SK-N-SH (cell line): Measurements from ENCODE around the gene GPR87. TPM values are rescaled to one million over a fixed set of nuclear protein-coding genes. Genes with fewer than 3 reads are reported as not detected.

ENCODE experiments used
- CTCF ChIA-PET: fragments of 300-600, 350-600 bp; formaldehyde crosslinking; extraction: SDS; loops from one replicate; lab custom pipeline; 2021; lab: Yijun Ruan, JAX
- POLR2A ChIA-PET: fragments of 350-600 bp; sonication (Branson Sonifier 250); formaldehyde crosslinking; extraction: SDS; loops from one replicate; lab custom pipeline; 2020; ENCODE audit warnings: antibody characterized with exemption, inconsistent platforms; lab: Yijun Ruan, JAX
- DNase-seq: peaks from one replicate; pipeline ENCODE4 v3.0.0; 2012
- H2AFZ ChIP-seq: fragments of 200-600 bp; sonication (generic); 2 replicates; pipeline ENCODE4 v1.8.1; 2016; ENCODE audit warnings: antibody characterized with exemption, mild to moderate bottlenecking, low read depth
- H3F3A ChIP-seq: fragments of 200-600 bp; sonication (generic); replicated peaks from 2 replicates; pipeline ENCODE3; 2016; ENCODE audit warnings: antibody characterized with exemption, mild to moderate bottlenecking; ENCODE audit not compliant: insufficient read depth
- H3K27ac ChIP-seq, 2 experiments: fragments of 200-500 bp in 1 of 2; fragments of 200-600 bp in 1 of 2; sonication (Bioruptor generic) in 1 of 2; sonication (generic), shearing (Covaris generic) in 1 of 2; 2 replicates each; pipeline versions ENCODE4 v1.5.1 to v1.6.1; 2014 to 2016; ENCODE audit warnings: low read depth in 2 of 2, inconsistent platforms in 1 of 2, low read length in 1 of 2, mild to moderate bottlenecking in 1 of 2, mixed read lengths in 1 of 2
- H3K27me3 ChIP-seq: fragments of 200-600 bp; sonication (generic), shearing (Covaris generic); 2 replicates; pipeline ENCODE4 v1.6.1; 2016; ENCODE audit warnings: mixed run types; ENCODE audit not compliant: insufficient read depth
- H3K36me3 ChIP-seq, 2 experiments: fragments of 200-500 bp in 1 of 2; fragments of 200-600 bp in 1 of 2; sonication (Bioruptor generic) in 1 of 2; sonication (generic) in 1 of 2; replicated peaks in 1 of 2; 2 replicates each; pipeline versions ENCODE3 to v1.5.1; 2014 to 2016; ENCODE audit warnings: low read length in 1 of 2, mild to moderate bottlenecking in 1 of 2; ENCODE audit not compliant: insufficient read depth in 2 of 2, control insufficient read depth in 1 of 2
- H3K4me1 ChIP-seq, 2 experiments: fragments of 200-500 bp in 1 of 2; fragments of 200-600 bp in 1 of 2; sonication (Bioruptor generic) in 1 of 2; sonication (generic), shearing (Covaris generic) in 1 of 2; 2 replicates each; pipeline versions ENCODE4 v1.5.1 to v1.6.1; 2014 to 2016; ENCODE audit warnings: low read depth in 1 of 2, low read length in 1 of 2, mixed run types in 1 of 2; ENCODE audit not compliant: insufficient read depth in 2 of 2, control insufficient read depth in 1 of 2
- H3K4me2 ChIP-seq: fragments of 200-600 bp; sonication (generic), shearing (Covaris generic); 2 replicates; pipeline ENCODE4 v1.6.1; 2017; ENCODE audit warnings: mixed run types
- H3K4me3 ChIP-seq, 2 experiments: fragments of 200-500 bp in 1 of 2; fragments of 200-600 bp in 1 of 2; sonication (Bioruptor generic) in 1 of 2; sonication (generic), shearing (Covaris generic) in 1 of 2; 2 replicates each; pipeline versions ENCODE4 v1.5.1 to v1.8.1; 2014 to 2016; ENCODE audit warnings: low read depth in 2 of 2, inconsistent platforms in 1 of 2, low read length in 1 of 2, mild to moderate bottlenecking in 1 of 2, mixed read lengths in 1 of 2, moderate library complexity in 1 of 2
- H3K79me2 ChIP-seq: fragments of 200-600 bp; sonication (generic); 2 replicates; pipeline ENCODE4 v1.8.1; 2017; ENCODE audit warnings: mild to moderate bottlenecking; ENCODE audit not compliant: insufficient read depth
- H3K9ac ChIP-seq: fragments of 200-600 bp; sonication (generic); 2 replicates; pipeline ENCODE4 v1.6.1; 2017; ENCODE audit warnings: mixed run types
- H3K9me2 ChIP-seq: fragments of 200-600 bp; sonication (generic); 2 replicates; pipeline ENCODE4 v1.6.1; 2017; ENCODE audit warnings: mixed run types
- H3K9me3 ChIP-seq: fragments of 200-600 bp; sonication (generic); 2 replicates; pipeline ENCODE4 v1.6.1; 2017; ENCODE audit warnings: mixed run types, mild to moderate bottlenecking, moderate library complexity
- H4K20me1 ChIP-seq: fragments of 200-600 bp; sonication (generic); 2 replicates; pipeline ENCODE4 v1.6.1; 2017; ENCODE audit warnings: mild to moderate bottlenecking, mixed run types; ENCODE audit not compliant: insufficient read depth
- CHD2 ChIP-seq: fragments of 150-350 bp; IDR thresholded peaks from 2 replicates; pipeline ENCODE4 v1.6.1; 2018; ENCODE audit warnings: low read length; ENCODE audit not compliant: partially characterized antibody
- CTCF ChIP-seq: fragments of 200-600 bp; sonication (generic); IDR thresholded peaks from 2 replicates; pipeline ENCODE4 v1.6.1; 2017; ENCODE audit warnings: antibody characterized with exemption, mild to moderate bottlenecking, moderate library complexity
- ELF1 ChIP-seq: IDR thresholded peaks from 2 replicates; pipeline ENCODE4 v1.4.0; 2012
- EP300 ChIP-seq, 2 experiments: IDR thresholded peaks; 2 replicates each; pipeline versions ENCODE4 v1.4.0 to v1.6.1; 2012; ENCODE audit warnings: borderline replicate concordance in 1 of 2, low read depth in 1 of 2, low read length in 1 of 2
- FOXJ3 ChIP-seq: sonication (generic); formaldehyde crosslinking; IDR thresholded peaks from 2 replicates; pipeline ENCODE4 v1.5.1; 2020; ENCODE audit warnings: mild to moderate bottlenecking, missing genetic modification reagents
- GABPA ChIP-seq: IDR thresholded peaks from 2 replicates; pipeline ENCODE4 v1.4.0; 2012; ENCODE audit warnings: low read depth, mild to moderate bottlenecking
- GATA2 ChIP-seq: sonication (generic); formaldehyde crosslinking; IDR thresholded peaks from 2 replicates; pipeline ENCODE4 v1.5.0; 2020; ENCODE audit warnings: mild to moderate bottlenecking, missing genetic modification reagents
- JUND ChIP-seq: IDR thresholded peaks from 2 replicates; pipeline ENCODE4 v1.4.0; 2012
- MEF2A ChIP-seq: IDR thresholded peaks from 2 replicates; pipeline ENCODE4 v1.4.0; 2012; ENCODE audit warnings: low read depth, borderline replicate concordance
- NRF1 ChIP-seq: IDR thresholded peaks from 2 replicates; pipeline ENCODE4 v1.6.1; 2012; ENCODE audit warnings: low read depth, mild to moderate bottlenecking, low read length
- POLR2AphosphoS5 ChIP-seq: IDR thresholded peaks from 2 replicates; pipeline ENCODE4 v1.6.1; 2012; ENCODE audit warnings: low read depth, low read length
- RAD21 ChIP-seq: IDR thresholded peaks from 2 replicates; pipeline ENCODE4 v1.6.1; 2012; ENCODE audit warnings: mild to moderate bottlenecking, low read length
- RCOR1 ChIP-seq: fragments of 150-350 bp; IDR thresholded peaks from 2 replicates; pipeline ENCODE4 v1.6.1; 2017; ENCODE audit warnings: antibody characterized with exemption, low read length
- RFX5 ChIP-seq: IDR thresholded peaks from 2 replicates; pipeline ENCODE4 v1.6.1; 2012; ENCODE audit warnings: mild to moderate bottlenecking, improper control_type of control experiment, low read length
- RXRA ChIP-seq: IDR thresholded peaks from 2 replicates; pipeline ENCODE4 v1.4.0; 2012; ENCODE audit warnings: low read depth, mild to moderate bottlenecking, borderline replicate concordance
- SMC3 ChIP-seq: IDR thresholded peaks from 2 replicates; pipeline ENCODE4 v1.6.1; 2012; ENCODE audit warnings: low read depth, low read length, improper control_type of control experiment
- TAF1 ChIP-seq: IDR thresholded peaks from 2 replicates; pipeline ENCODE4 v1.6.1; 2012; ENCODE audit warnings: low read depth, mild to moderate bottlenecking, low read length, moderate library complexity, borderline replicate concordance
- TCF12 ChIP-seq: IDR thresholded peaks from 2 replicates; pipeline ENCODE4 v1.4.0; 2012
- TEAD4 ChIP-seq: IDR thresholded peaks from 2 replicates; pipeline ENCODE4 v1.4.0; 2012; ENCODE audit warnings: mild to moderate bottlenecking, borderline replicate concordance; ENCODE audit not compliant: insufficient read depth
- USF1 ChIP-seq: IDR thresholded peaks from 2 replicates; pipeline ENCODE4 v1.4.0; 2012; ENCODE audit warnings: low read depth, borderline replicate concordance
- USF2 ChIP-seq: fragments of 150-350 bp; IDR thresholded peaks from 2 replicates; pipeline ENCODE4 v1.6.1; 2017; ENCODE audit warnings: antibody characterized with exemption, low read length, low read depth, borderline replicate concordance
- YY1 ChIP-seq: IDR thresholded peaks from 2 replicates; pipeline ENCODE4 v1.4.0; 2012; ENCODE audit warnings: low read depth, mild to moderate bottlenecking
- ZBTB33 ChIP-seq: IDR thresholded peaks from 2 replicates; pipeline ENCODE4 v1.4.0; 2012; ENCODE audit warnings: low read depth, borderline replicate concordance
- WGBS: methylation state at CpG from one replicate; pipeline ENCODE4 v1.1.6; 2017; ENCODE audit warnings: low lambda C conversion rate; 5-methylcytosine and 5-hydroxymethylcytosine counted together
- polyA plus RNA-seq, 3 experiments: library from polyadenylated mRNA; depleted of rRNA; stranded (reverse); fragments of >200 nt; gene quantifications; 2 replicates each; pipeline ENCODE4 v1.2.3, GENCODE V29; 2012
- TF ChIP-seq, protein P1 (sequence below): IDR thresholded peaks from 2 replicates; pipeline ENCODE4 v1.6.1; 2012; ENCODE audit warnings: mild to moderate bottlenecking, low read depth, low read length, moderate library complexity
- TF ChIP-seq, protein P2 (sequence below): IDR thresholded peaks from 2 replicates; pipeline ENCODE4 v1.4.0; 2012; ENCODE audit warnings: low read depth

The GPR87 gene
- polyA plus RNA-seq, 1 of the 3 experiments (the other 2 are of a cell fraction) = 2.3 TPM

- TF ChIP-seq MEF2A (no peak), CHD2 (no peak), TEAD4 (no peak), NRF1 (no peak), ELF1 (no peak), POLR2AphosphoS5 (no peak), SMC3 (no peak), RFX5 (no peak), RAD21 (no peak), CTCF (no peak)
Observed at GRCh38 chr3:151281671-151282324, 34.8 kb downstream of the GPR87 start (continued).

GRCh38 chr3:151278230-151278629 lies 38.4 kb downstream of the GPR87 start, which contains the start of gene P2RY14:
Gene P2RY14, minus strand, starts transcription at chr3:151278542. Its CDS starts 64,226 bp downstream, at chr3:151214316.
- H3K4me3 ChIP-seq = no peak within 1 kb of the TSS
- no peaks in the 10 kb centered on the region for H3F3A ChIP-seq
- H3K27ac ChIP-seq = no peak within 1 kb of the TSS
- ChIA-PET CTCF (interaction anchor here (7.0 to 9.0 kb wide), 2 partner anchors 51 to 109 kb away, joined by 63 to 106 read pairs; no protein-coding TSS in a partner anchor), POLR2A (no interaction called here)
- DNase-seq = no peak
- TF ChIP-seq ZBTB33 (no peak), GABPA (no peak), GATA2 (CRISPR knock-in tag) (no peak), USF1 (no peak), RAD21 (no peak), CHD2 (no peak), YY1 (no peak), USF2 (no peak), TCF12 (no peak), RCOR1 (no peak), TAF1 (no peak), EP300 (IDR thresholded peaks at IDR 0.05; ENCODE audit: borderline replicate concordance in 1 of 2, low read depth in 1 of 2, low read length in 1 of 2) (no peak), RXRA (no peak), FOXJ3 (no peak), JUND (no peak)
- TF ChIP-seq, protein P1, sequence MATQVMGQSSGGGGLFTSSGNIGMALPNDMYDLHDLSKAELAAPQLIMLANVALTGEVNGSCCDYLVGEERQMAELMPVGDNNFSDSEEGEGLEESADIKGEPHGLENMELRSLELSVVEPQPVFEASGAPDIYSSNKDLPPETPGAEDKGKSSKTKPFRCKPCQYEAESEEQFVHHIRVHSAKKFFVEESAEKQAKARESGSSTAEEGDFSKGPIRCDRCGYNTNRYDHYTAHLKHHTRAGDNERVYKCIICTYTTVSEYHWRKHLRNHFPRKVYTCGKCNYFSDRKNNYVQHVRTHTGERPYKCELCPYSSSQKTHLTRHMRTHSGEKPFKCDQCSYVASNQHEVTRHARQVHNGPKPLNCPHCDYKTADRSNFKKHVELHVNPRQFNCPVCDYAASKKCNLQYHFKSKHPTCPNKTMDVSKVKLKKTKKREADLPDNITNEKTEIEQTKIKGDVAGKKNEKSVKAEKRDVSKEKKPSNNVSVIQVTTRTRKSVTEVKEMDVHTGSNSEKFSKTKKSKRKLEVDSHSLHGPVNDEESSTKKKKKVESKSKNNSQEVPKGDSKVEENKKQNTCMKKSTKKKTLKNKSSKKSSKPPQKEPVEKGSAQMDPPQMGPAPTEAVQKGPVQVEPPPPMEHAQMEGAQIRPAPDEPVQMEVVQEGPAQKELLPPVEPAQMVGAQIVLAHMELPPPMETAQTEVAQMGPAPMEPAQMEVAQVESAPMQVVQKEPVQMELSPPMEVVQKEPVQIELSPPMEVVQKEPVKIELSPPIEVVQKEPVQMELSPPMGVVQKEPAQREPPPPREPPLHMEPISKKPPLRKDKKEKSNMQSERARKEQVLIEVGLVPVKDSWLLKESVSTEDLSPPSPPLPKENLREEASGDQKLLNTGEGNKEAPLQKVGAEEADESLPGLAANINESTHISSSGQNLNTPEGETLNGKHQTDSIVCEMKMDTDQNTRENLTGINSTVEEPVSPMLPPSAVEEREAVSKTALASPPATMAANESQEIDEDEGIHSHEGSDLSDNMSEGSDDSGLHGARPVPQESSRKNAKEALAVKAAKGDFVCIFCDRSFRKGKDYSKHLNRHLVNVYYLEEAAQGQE = no peak
- TF ChIP-seq, protein P2, sequence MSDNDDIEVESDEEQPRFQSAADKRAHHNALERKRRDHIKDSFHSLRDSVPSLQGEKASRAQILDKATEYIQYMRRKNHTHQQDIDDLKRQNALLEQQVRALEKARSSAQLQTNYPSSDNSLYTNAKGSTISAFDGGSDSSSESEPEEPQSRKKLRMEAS = no peak
- WGBS = 65% methylated on average over 4 of the region's 4 CpGs
- no peak within 1 kb of the TSS for H2AFZ ChIP-seq
- H3K4me1 ChIP-seq = no peaks in the 10 kb centered on the region
- H3K79me2 ChIP-seq = no peaks in the 10 kb centered on the region
- no peaks in the 10 kb centered on the region for H3K36me3 ChIP-seq
- no peaks in the 10 kb centered on the region for H4K20me1 ChIP-seq
- H3K9me3 ChIP-seq = no peaks in the 10 kb centered on the region
- H3K9me2 ChIP-seq = no peaks in the 10 kb centered on the region
- no peak within 1 kb of the TSS for H3K4me2 ChIP-seq
- H3K9ac ChIP-seq = no peak within 1 kb of the TSS
- H3K27me3 ChIP-seq = no peaks in the 10 kb centered on the region
